Transverse colon (tissue), 4 donors: ENCODE results near the gene SOX10. TPM values are rescaled to one million over a fixed set of nuclear protein-coding genes. Genes with fewer than 3 reads are reported as not detected.

Source experiments
- DNase-seq: peaks from one replicate; pipeline ENCODE4 v3.0.0-alpha.2; 2019
- H3K27ac ChIP-seq, 4 donors: fragments of 200-600 bp; sonication (generic); 2 replicates each; pipeline ENCODE4 v1.5.1; 2016 to 2018; ENCODE audit warnings: inconsistent platforms in 4 of 4
- H3K27me3 ChIP-seq: fragments of 200-600 bp; sonication (generic); 2 replicates; pipeline ENCODE4 v1.5.1; 2017; ENCODE audit warnings: inconsistent platforms
- H3K36me3 ChIP-seq, 4 donors: fragments of 200-600 bp; sonication (generic); 2 replicates each; pipeline ENCODE4 v1.5.1; 2017 to 2019; ENCODE audit warnings: inconsistent platforms in 4 of 4
- H3K4me1 ChIP-seq, 4 donors: fragments of 200-600 bp; sonication (generic); 2 replicates each; pipeline ENCODE4 v1.5.1; 2017 to 2020; ENCODE audit warnings: inconsistent platforms in 4 of 4
- H3K4me3 ChIP-seq, 4 donors: fragments of 200-600 bp; sonication (generic); 1 replicate in 1 of 4; 2 replicates in 3 of 4; pipeline versions ENCODE4 v1.5.1 to v1.6.1; 2017 to 2019; ENCODE audit warnings: inconsistent platforms in 4 of 4
- H3K9me3 ChIP-seq, 2 donors: fragments of 200-600 bp; sonication (generic); 2 replicates each; pipeline ENCODE4 v1.5.1; 2017 to 2019; ENCODE audit warnings: inconsistent platforms in 2 of 2
- CTCF ChIP-seq, 5 experiments: fragments of 200-600 bp in 3 of 5; fragments of 450-650 bp in 2 of 5; sonication (generic) in 3 of 5; IDR thresholded peaks; 1 replicate in 2 of 5; 2 replicates in 3 of 5; pipeline ENCODE4 v1.5.1; 2016 to 2017; ENCODE audit warnings: antibody characterized with exemption in 5 of 5, inconsistent platforms in 3 of 5, mild to moderate bottlenecking in 2 of 5, moderate library complexity in 1 of 5
- EP300 ChIP-seq: sonication (generic); formaldehyde crosslinking; IDR thresholded peaks from one replicate; pipeline ENCODE4 v1.6.1; 2017; ENCODE audit warnings: antibody characterized with exemption, low read depth
- POLR2A ChIP-seq: fragments of 450-650 bp; IDR thresholded peaks from one replicate; pipeline ENCODE4 v1.6.1; 2016; ENCODE audit warnings: antibody characterized with exemption, mild to moderate bottlenecking, moderate library complexity
- POLR2AphosphoS5 ChIP-seq, 3 donors: sonication (generic); formaldehyde crosslinking; IDR thresholded peaks; one replicate each; pipeline ENCODE4 v1.6.1; 2016; ENCODE audit warnings: antibody characterized with exemption in 3 of 3
- WGBS, 2 donors: methylation state at CpG; one replicate each; pipeline ENCODE4 v1.1.5; 2018; ENCODE audit warnings: low coverage in 1 of 2; 5-methylcytosine and 5-hydroxymethylcytosine counted together
- in situ Hi-C, 4 donors: fragments of 200-750 bp; cut with MboI; loops; one replicate each; pipeline versions ENCODE4 v1.15.0 to v1.15.1; 2017; ENCODE audit warnings: low sequenced_read_pairs in 3 of 4, low pct_ligation_motif_present in 1 of 4, low pct_unique_long_range_greater_than_20kb in 1 of 4
- intact Hi-C: fragments of 100-400 bp; cut with DNase I; formaldehyde crosslinking; loops from one replicate; pipeline ENCODE4 v1.15.1; 2023; ENCODE audit warnings: low total_unique reads
- total RNA-seq, 4 donors: library from RNA; depleted of rRNA; stranded (reverse); fragments of >200 nt; gene quantifications; one replicate each; pipeline ENCODE4 v1.1.0, GENCODE V29; 2016

SOX10 gene
- total RNA-seq, 4 donors from 2014 or later: 1.2 to 4.9 (median 3.5) TPM

GRCh38 chr22:37999640-38000272 is 15.4 kb upstream of the SOX10 start:
- H3K27ac ChIP-seq: peak overlapping the region in 3 of 4 donors; percentile 5 to 58 (median 12)
- WGBS, 2 donors: 71% methylated on average over 16 of the region's 16 CpGs; no CpG with 5 or more reads in 1 of the 2 donors
- DNase-seq: no peak

GRCh38 chr22:37999236-37999635 is 14.9 kb upstream of the SOX10 start:
- in situ Hi-C loops (no loop called here), intact Hi-C loops (no loop called here)
- H3K4me3 ChIP-seq: no peak overlapping the region
- no peaks in the 10 kb centered on the region for H3K9me3 ChIP-seq
- no peak for DNase-seq
- H3K27ac ChIP-seq: peak overlapping the region; percentile 5 to 58 (median 12)
- H3K27me3 ChIP-seq: no peaks in the 10 kb centered on the region
- no peaks in the 10 kb centered on the region for H3K36me3 ChIP-seq
- no peak for TF ChIP-seq POLR2A
- TF ChIP-seq POLR2AphosphoS5 (IDR thresholded peaks at IDR 0.05): no peak
- no peak for TF ChIP-seq CTCF (IDR thresholded peaks at IDR 0.05)
- TF ChIP-seq EP300: no peak
- no peaks in the 10 kb centered on the region for H3K4me1 ChIP-seq
- WGBS, 2 donors: 64% methylated on average over 10 of the region's 10 CpGs; no CpG with 5 or more reads in 1 of the 2 donors

More at GRCh38 chr22:37999640-38000272, 15.4 kb upstream of the SOX10 start:
- TF ChIP-seq POLR2AphosphoS5 (IDR thresholded peaks at IDR 0.05) (no peak), EP300 (no peak), POLR2A (no peak), CTCF (IDR thresholded peaks at IDR 0.05) (no peak)
- H3K36me3 ChIP-seq: no peaks in the 10 kb centered on the region
- H3K4me3 ChIP-seq: no peak overlapping the region
- intact Hi-C loops (no loop called here), in situ Hi-C loops (no loop called here)
- no peaks in the 10 kb centered on the region for H3K27me3 ChIP-seq
- H3K4me1 ChIP-seq: no peaks in the 10 kb centered on the region
- no peaks in the 10 kb centered on the region for H3K9me3 ChIP-seq

- no peaks in the 10 kb centered on the region for H3K27me3 ChIP-seq
- no peak overlapping the region for H3K4me3 ChIP-seq
- H3K27ac ChIP-seq: peak overlapping the region in 2 of 4 donors; percentile 13 to 58
- H3K4me1 ChIP-seq: no peaks in the 10 kb centered on the region
- no peaks in the 10 kb centered on the region for H3K36me3 ChIP-seq
- in situ Hi-C loops (no loop called here), intact Hi-C loops (no loop called here)
- DNase-seq: no peak
- 65% methylated on average over 7 of the region's 7 CpGs; no CpG with 5 or more reads in 1 of the 2 donors for WGBS, 2 donors
- TF ChIP-seq CTCF (IDR thresholded peaks at IDR 0.05) (no peak), POLR2AphosphoS5 (IDR thresholded peaks at IDR 0.05) (no peak), EP300 (no peak), POLR2A (no peak)
- H3K9me3 ChIP-seq: no peaks in the 10 kb centered on the region
Measured at GRCh38 chr22:37998543-37998942, 14.2 kb upstream of the SOX10 start.

- TF ChIP-seq POLR2A (no peak), CTCF (IDR thresholded peaks at IDR 0.05) (peak in 1 of 5 experiments; percentile 5), EP300 (no peak), POLR2AphosphoS5 (IDR thresholded peaks at IDR 0.05) (peak; percentile 53 to 89 (median 56))
- H3K4me1 ChIP-seq: no peaks in the 10 kb centered on the region
- intact Hi-C loops: no loop called here
- 80 to 81% methylated on average over 1 to 8 of the region's 8 CpGs for WGBS, 2 donors
- in situ Hi-C loops: no loop called here
- no peak for DNase-seq
- no peaks in the 10 kb centered on the region for H3K9me3 ChIP-seq
- no peak overlapping the region for H3K4me3 ChIP-seq
- H3K27ac ChIP-seq: no peak overlapping the region
- H3K27me3 ChIP-seq: no peaks in the 10 kb centered on the region
- no peaks in the 10 kb centered on the region for H3K36me3 ChIP-seq
Measured at GRCh38 chr22:37996515-37997246, 12.3 kb upstream of the SOX10 start.
